SK-N-SH treated with all-trans-retinoic acid at 6 μM for 48 hours (cell line): ENCODE results near the gene TICRR.

Source experiments
- ATAC-seq: fragments of 200-7000 bp; cut with Tn5 transposase; 3 replicates; pipeline ENCODE4 v1.9.1; 2020; ENCODE audit warnings: mild to moderate bottlenecking, moderate library complexity
- ARNTL ChIP-seq: fragments of 450-650 bp; formaldehyde crosslinking; IDR thresholded peaks from 2 replicates; pipeline ENCODE4 v1.5.0; 2020; ENCODE audit warnings: low read depth, mild to moderate bottlenecking, moderate library complexity, borderline replicate concordance
- BACH2 ChIP-seq: fragments of 250-450 bp; sonication (Bioruptor Pico); IDR thresholded peaks from 2 replicates; pipeline ENCODE4 v1.9.0; 2021; ENCODE audit warnings: mild to moderate bottlenecking, borderline replicate concordance
- CSDC2 ChIP-seq: fragments of 250-450 bp; sonication (Bioruptor Pico); IDR thresholded peaks from 2 replicates; pipeline ENCODE4 v1.5.0; 2020; ENCODE audit warnings: mild to moderate bottlenecking, moderate library complexity
- CSRNP3 ChIP-seq: fragments of 250-450 bp; sonication (Bioruptor Pico); IDR thresholded peaks from 2 replicates; pipeline ENCODE4 v1.5.1; 2021; ENCODE audit warnings: mild to moderate bottlenecking, moderate library complexity
- GLIS3 ChIP-seq: fragments of 250-450 bp; sonication (Bioruptor Pico); IDR thresholded peaks from 2 replicates; pipeline ENCODE4 v1.5.0; 2020; ENCODE audit warnings: mild to moderate bottlenecking, moderate library complexity
- ISL1 ChIP-seq: fragments of 250-450 bp; sonication (Bioruptor Pico); IDR thresholded peaks from 2 replicates; pipeline ENCODE4 v2.1.2; 2022; ENCODE audit warnings: mild to moderate bottlenecking, moderate library complexity
- OSR1 ChIP-seq: fragments of 250-450 bp; sonication (Bioruptor Pico); IDR thresholded peaks from 2 replicates; pipeline ENCODE4 v1.8.0; 2022; ENCODE audit warnings: moderate library complexity, mild to moderate bottlenecking, inconsistent platforms
- PATZ1 ChIP-seq: fragments of 250-450 bp; sonication (Bioruptor Pico); IDR thresholded peaks from 2 replicates; pipeline ENCODE4 v1.8.0; 2020; ENCODE audit warnings: mild to moderate bottlenecking, moderate library complexity, borderline replicate concordance
- PPARA ChIP-seq: fragments of 250-450 bp; sonication (Bioruptor Pico); IDR thresholded peaks from 2 replicates; pipeline ENCODE4 v1.5.0; 2020; ENCODE audit warnings: mild to moderate bottlenecking, borderline replicate concordance
- RARB ChIP-seq: fragments of 250-450 bp; sonication (Bioruptor Pico); IDR thresholded peaks from 2 replicates; pipeline ENCODE4 v1.8.0; 2021; ENCODE audit warnings: mild to moderate bottlenecking, moderate library complexity
- SNAI2 ChIP-seq: fragments of 250-450 bp; sonication (Bioruptor Pico); IDR thresholded peaks from 2 replicates; pipeline ENCODE4 v1.5.0; 2020; ENCODE audit warnings: mild to moderate bottlenecking, moderate library complexity
- TCF4 ChIP-seq: fragments of 250-450 bp; sonication (Bioruptor Pico); IDR thresholded peaks from 2 replicates; pipeline ENCODE4 v1.8.0; 2021; ENCODE audit warnings: mild to moderate bottlenecking, moderate library complexity, borderline replicate concordance
- TOX ChIP-seq: fragments of 250-450 bp; sonication (Bioruptor Pico); IDR thresholded peaks from 2 replicates; pipeline ENCODE4 v1.8.0; 2021; ENCODE audit warnings: mild to moderate bottlenecking, moderate library complexity, borderline replicate concordance
- ZC3H10 ChIP-seq: fragments of 250-450 bp; sonication (Bioruptor Pico); IDR thresholded peaks from 2 replicates; pipeline ENCODE4 v1.5.1; 2021; ENCODE audit warnings: mild to moderate bottlenecking, moderate library complexity
- ZFP3 ChIP-seq: fragments of 250-450 bp; sonication (Bioruptor Pico); IDR thresholded peaks from 2 replicates; pipeline ENCODE4 v1.5.0; 2020; ENCODE audit warnings: mild to moderate bottlenecking, moderate library complexity
- ZFP30 ChIP-seq: fragments of 450-650 bp; formaldehyde crosslinking; IDR thresholded peaks from 2 replicates; pipeline ENCODE4 v1.5.0; 2022; ENCODE audit warnings: mild to moderate bottlenecking, moderate library complexity
- ZNF565 ChIP-seq: fragments of 450-650 bp; formaldehyde crosslinking; conservative IDR thresholded peaks from 2 replicates; pipeline ENCODE4 v1.5.0; 2020; ENCODE audit warnings: low read depth, mild to moderate bottlenecking, moderate library complexity
- ZNF70 ChIP-seq: fragments of 450-650 bp; formaldehyde crosslinking; IDR thresholded peaks from 2 replicates; pipeline ENCODE4 v1.5.0; 2020; ENCODE audit warnings: mild to moderate bottlenecking, moderate library complexity
- ZNF8 ChIP-seq: fragments of 450-650 bp; formaldehyde crosslinking; IDR thresholded peaks from 2 replicates; pipeline ENCODE4 v1.5.0; 2020; ENCODE audit warnings: mild to moderate bottlenecking, moderate library complexity
- TF ChIP-seq, protein P1 (sequence below): fragments of 250-450 bp; sonication (Bioruptor Pico); IDR thresholded peaks from 2 replicates; pipeline ENCODE4 v1.5.0; 2020; ENCODE audit warnings: mild to moderate bottlenecking, moderate library complexity
- TF ChIP-seq, protein P2 (sequence below): fragments of 250-450 bp; sonication (Bioruptor Pico); IDR thresholded peaks from 2 replicates; pipeline ENCODE4 v1.5.1; 2020; ENCODE audit warnings: low read depth, mild to moderate bottlenecking, moderate library complexity
- TF ChIP-seq, protein P3 (sequence below): fragments of 250-450 bp; sonication (Bioruptor Pico); IDR thresholded peaks from 2 replicates; pipeline ENCODE4 v1.8.0; 2021; ENCODE audit warnings: low read depth, mild to moderate bottlenecking, moderate library complexity, borderline replicate concordance

TICRR gene

GRCh38 chr15:89611317-89611716, 36.0 kb downstream of the TICRR start:
- no peak for TF ChIP-seq ISL1 (CRISPR knock-in tag)
- no peak for TF ChIP-seq CSRNP3 (CRISPR knock-in tag)
- TF ChIP-seq ZNF70 (CRISPR knock-in tag), result no peak
- no peak for TF ChIP-seq GLIS3 (CRISPR knock-in tag)
- no peak for TF ChIP-seq OSR1 (CRISPR knock-in tag)
- TF ChIP-seq CSDC2 (CRISPR knock-in tag), result no peak
- TF ChIP-seq PPARA, result no peak
- TF ChIP-seq, protein P1, sequence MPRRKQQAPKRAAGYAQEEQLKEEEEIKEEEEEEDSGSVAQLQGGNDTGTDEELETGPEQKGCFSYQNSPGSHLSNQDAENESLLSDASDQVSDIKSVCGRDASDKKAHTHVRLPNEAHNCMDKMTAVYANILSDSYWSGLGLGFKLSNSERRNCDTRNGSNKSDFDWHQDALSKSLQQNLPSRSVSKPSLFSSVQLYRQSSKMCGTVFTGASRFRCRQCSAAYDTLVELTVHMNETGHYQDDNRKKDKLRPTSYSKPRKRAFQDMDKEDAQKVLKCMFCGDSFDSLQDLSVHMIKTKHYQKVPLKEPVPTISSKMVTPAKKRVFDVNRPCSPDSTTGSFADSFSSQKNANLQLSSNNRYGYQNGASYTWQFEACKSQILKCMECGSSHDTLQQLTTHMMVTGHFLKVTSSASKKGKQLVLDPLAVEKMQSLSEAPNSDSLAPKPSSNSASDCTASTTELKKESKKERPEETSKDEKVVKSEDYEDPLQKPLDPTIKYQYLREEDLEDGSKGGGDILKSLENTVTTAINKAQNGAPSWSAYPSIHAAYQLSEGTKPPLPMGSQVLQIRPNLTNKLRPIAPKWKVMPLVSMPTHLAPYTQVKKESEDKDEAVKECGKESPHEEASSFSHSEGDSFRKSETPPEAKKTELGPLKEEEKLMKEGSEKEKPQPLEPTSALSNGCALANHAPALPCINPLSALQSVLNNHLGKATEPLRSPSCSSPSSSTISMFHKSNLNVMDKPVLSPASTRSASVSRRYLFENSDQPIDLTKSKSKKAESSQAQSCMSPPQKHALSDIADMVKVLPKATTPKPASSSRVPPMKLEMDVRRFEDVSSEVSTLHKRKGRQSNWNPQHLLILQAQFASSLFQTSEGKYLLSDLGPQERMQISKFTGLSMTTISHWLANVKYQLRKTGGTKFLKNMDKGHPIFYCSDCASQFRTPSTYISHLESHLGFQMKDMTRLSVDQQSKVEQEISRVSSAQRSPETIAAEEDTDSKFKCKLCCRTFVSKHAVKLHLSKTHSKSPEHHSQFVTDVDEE, result no peak
- no peak for TF ChIP-seq ZFP3 (CRISPR knock-in tag)
- no peak for TF ChIP-seq ZNF565
- TF ChIP-seq, protein P2, sequence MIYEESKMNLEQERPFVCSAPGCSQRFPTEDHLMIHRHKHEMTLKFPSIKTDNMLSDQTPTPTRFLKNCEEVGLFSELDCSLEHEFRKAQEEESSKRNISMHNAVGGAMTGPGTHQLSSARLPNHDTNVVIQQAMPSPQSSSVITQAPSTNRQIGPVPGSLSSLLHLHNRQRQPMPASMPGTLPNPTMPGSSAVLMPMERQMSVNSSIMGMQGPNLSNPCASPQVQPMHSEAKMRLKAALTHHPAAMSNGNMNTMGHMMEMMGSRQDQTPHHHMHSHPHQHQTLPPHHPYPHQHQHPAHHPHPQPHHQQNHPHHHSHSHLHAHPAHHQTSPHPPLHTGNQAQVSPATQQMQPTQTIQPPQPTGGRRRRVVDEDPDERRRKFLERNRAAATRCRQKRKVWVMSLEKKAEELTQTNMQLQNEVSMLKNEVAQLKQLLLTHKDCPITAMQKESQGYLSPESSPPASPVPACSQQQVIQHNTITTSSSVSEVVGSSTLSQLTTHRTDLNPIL (CRISPR knock-in tag), result no peak
- TF ChIP-seq ZFP30 (CRISPR knock-in tag), result no peak
- no peak for TF ChIP-seq RARB
- no peak for TF ChIP-seq PATZ1 (CRISPR knock-in tag)
- no peak for TF ChIP-seq TCF4 (CRISPR knock-in tag)
- TF ChIP-seq, all 23 proteins: peak for 0
- no peak for ATAC-seq

DNA sequence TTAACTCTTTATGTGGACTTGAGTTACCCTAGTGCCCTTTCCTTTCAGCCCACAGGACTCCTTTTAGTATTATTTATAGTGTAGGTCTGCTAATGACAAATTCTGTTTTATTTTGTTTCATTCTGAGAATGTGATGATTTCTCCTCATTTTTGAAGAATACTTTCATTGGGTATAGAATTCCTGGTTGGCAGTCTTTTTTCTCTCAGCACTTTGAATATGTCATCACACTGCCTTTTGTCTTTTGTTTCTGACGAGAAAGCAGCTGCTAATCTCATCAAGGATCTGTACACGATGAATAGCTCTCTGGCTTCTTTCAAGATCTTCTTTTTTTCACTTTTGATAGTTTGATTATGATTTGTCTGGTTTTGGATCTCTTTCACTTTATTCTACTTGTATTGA, 37.8 kb downstream of the TICRR start:
- TF ChIP-seq ZFP30 (CRISPR knock-in tag), result no peak
- TF ChIP-seq ZNF70 (CRISPR knock-in tag), result no peak
- TF ChIP-seq PPARA, result no peak
- no peak for TF ChIP-seq BACH2 (CRISPR knock-in tag)
- no peak for TF ChIP-seq TOX (CRISPR knock-in tag)
- no peak for TF ChIP-seq ZC3H10 (CRISPR knock-in tag)
- TF ChIP-seq ARNTL (CRISPR knock-in tag), result no peak
- TF ChIP-seq CSDC2 (CRISPR knock-in tag), result no peak
- no peak for TF ChIP-seq SNAI2 (CRISPR knock-in tag)
- no peak for TF ChIP-seq ZFP3 (CRISPR knock-in tag)
- TF ChIP-seq, protein P3, sequence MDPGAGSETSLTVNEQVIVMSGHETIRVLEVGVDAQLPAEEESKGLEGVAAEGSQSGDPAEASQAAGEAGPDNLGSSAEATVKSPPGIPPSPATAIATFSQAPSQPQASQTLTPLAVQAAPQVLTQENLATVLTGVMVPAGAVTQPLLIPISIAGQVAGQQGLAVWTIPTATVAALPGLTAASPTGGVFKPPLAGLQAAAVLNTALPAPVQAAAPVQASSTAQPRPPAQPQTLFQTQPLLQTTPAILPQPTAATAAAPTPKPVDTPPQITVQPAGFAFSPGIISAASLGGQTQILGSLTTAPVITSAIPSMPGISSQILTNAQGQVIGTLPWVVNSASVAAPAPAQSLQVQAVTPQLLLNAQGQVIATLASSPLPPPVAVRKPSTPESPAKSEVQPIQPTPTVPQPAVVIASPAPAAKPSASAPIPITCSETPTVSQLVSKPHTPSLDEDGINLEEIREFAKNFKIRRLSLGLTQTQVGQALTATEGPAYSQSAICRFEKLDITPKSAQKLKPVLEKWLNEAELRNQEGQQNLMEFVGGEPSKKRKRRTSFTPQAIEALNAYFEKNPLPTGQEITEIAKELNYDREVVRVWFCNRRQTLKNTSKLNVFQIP (CRISPR knock-in tag), result no peak
- TF ChIP-seq ISL1 (CRISPR knock-in tag), result no peak
- no peak for TF ChIP-seq ZNF8 (CRISPR knock-in tag)
- TF ChIP-seq PATZ1 (CRISPR knock-in tag), result no peak
- no peak for TF ChIP-seq OSR1 (CRISPR knock-in tag)
- TF ChIP-seq ZNF565, result no peak
- TF ChIP-seq TCF4 (CRISPR knock-in tag), result no peak
- no peak for TF ChIP-seq CSRNP3 (CRISPR knock-in tag)
- no peak for TF ChIP-seq GLIS3 (CRISPR knock-in tag)
- TF ChIP-seq, protein P2 (CRISPR knock-in tag), result no peak
- ATAC-seq, result no peak
